Left cardiac atrium (tissue), 4 donors: ENCODE measurements around the gene SYT5. TPM values are rescaled to one million over a fixed set of nuclear protein-coding genes. Genes with fewer than 3 reads are reported as not detected.
"Not testable (repeated sequence)": the region's sequence is repeated elsewhere in the genome, so short reads cannot be mapped to it uniquely, and the experiment has no call there.

Source experiments
- ATAC-seq, 2 donors: fragments of 200-7000 bp; cut with Tn5 transposase; one replicate each; pipeline ENCODE4 v1.9.1; 2020; ENCODE audit warnings: mild to moderate bottlenecking in 2 of 2, moderate library complexity in 2 of 2
- DNase-seq: peaks from one replicate; pipeline ENCODE4 v3.0.0-alpha.2; 2020
- intact Hi-C, 2 donors: fragments of 100-400 bp; cut with DNase I; formaldehyde crosslinking; loops; one replicate each; pipeline versions ENCODE4 v1.14.1 to v1.15.1; 2022 to 2023
- long read RNA-seq: library from polyadenylated mRNA; unstranded; transcript quantifications from one replicate; pipeline ENCODE4 v2.0.0, GENCODE V29; 2021
- total RNA-seq, 2 donors: library from RNA; stranded (reverse); fragmentation: NEBNext Ultra II Directional; extraction: Animal tissue kit (Norgen Biotek cat#: 25700); gene quantifications; one replicate each; pipeline ENCODE4 v1.2.1, GENCODE V29; 2021
- donor health status: DM: no; HTN: yes; CAD: no.
- donor health status: DM: no; HTN: yes; CAD: no; lungs with severe emphysema.
- donor health status: DM: yes; HTN: yes; CAD: no.
- donor health status: Dilated cardiomyopathy.

The SYT5 gene
- total RNA-seq: not detected
- long read RNA-seq: 0 reads

DNA sequence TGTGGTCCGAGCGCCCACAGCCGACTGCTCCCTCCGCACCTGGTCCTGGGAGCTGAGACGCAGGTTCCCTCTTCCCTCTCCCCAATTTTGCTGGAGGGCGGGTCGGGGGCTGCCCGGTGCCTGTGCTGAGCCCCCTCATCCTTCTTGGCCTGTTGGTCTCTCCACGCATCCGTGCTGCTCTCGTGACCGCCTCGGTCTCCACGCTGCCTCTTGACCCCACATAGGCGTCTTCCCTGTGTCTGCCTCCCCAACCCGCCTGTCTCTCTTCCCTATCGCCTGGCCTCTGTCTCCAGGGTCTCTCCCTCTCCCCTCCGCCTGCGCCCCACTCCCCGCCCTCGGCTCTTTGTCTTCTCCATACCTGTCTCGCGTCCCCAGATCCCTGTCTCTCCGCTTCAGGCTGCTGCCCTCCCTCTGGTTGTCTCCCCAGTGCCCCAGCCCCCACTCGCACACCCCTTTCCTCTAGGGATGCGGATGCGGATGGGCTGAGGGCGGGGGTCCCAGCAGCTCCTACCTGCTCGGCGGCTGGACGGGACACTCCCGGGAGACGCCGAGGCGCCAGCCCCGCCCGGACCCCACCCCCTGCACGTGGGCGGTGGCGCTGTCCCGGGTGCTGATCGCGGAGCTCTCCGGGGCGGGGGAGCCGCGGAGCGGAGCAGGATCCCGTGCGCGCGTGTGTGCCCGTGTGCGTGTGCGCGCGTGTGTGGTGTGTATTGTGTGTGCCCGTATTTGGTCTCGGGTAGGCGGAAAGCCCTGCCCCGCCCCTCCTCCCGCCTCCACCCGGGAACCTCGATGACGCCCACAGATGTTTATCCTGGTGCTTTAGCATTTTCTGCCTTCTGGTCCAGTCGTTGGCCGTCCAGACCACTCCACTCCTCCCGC is at the start of gene SYT5:
Gene SYT5 (minus strand): TSS at position 684 of the 879 bp plus-strand sequence. CDS start 1,248 bp downstream, outside the sequence.
- intact Hi-C loops: no loop called here
- ATAC-seq (peak; percentile 87 to 89), DNase-seq (no peak)

DNA sequence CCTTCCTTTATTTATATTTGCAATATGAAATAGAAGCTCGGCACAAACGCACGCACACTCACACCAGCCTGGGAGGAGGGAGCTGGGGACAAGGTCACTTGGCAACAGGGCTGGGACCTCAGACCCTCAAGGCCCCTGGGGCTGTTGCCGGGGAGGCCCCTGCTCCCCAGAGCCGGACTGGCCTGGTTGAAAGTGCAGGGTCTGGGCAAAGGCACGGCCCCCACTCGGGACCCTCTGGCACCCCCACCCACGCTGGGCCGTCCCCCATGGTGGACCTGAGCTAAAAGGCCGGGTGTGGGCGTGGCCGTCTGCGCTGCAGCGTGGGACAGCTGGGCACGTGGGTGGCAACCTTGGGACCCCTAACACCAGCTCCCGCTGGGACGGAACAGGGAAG is 49.7 kb upstream of the SYT5 start:
- ATAC-seq (no peak), DNase-seq (no peak)
- intact Hi-C loops: no loop called here

- ATAC-seq (no peak), DNase-seq (no peak)
- intact Hi-C loops: no loop called here
These were observed 49.2 kb upstream of the SYT5 start for GRCh38 chr19:55229145-55229788.

DNA sequence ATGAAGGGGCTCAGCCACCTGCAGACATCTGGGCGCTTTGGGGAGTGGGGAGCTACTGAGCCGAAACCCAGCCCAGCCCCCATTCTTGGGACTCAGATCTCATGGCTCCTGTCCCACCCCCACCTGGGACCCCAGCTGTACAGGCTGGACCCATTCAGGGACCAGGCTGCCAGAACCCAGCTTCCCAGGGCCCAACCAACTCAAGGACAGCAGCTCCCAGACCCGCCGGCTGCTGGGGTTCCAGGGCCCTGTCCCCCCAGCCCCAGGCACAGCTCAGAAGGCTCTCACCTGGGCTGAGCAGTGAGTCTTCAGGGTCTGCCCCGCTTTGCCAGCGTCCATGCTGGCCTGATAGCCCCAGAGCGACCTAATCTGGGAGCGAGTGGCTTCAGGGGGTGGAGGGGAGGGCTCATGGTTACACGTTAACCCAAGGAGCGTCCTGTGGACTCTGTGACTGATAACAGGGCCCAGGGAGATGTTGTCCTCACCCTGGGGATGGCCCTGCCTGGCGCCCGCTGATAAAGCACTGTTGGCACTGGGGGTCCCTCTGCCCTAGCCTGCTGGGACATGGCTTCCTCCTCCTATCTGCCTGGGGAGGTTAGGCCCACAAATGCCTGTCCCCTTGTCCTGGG is 48.4 kb upstream of the SYT5 start, which contains the start of gene TMEM86B:
Gene TMEM86B (minus strand): TSS at position 361 of the 629 bp plus-strand sequence. CDS start 22 bp downstream, at position 339.
- intact Hi-C loops: no loop called here
- ATAC-seq (peak; percentile 2 to 4), DNase-seq (no peak)

GRCh38 chr19:55228015-55228391 is 47.9 kb upstream of the SYT5 start:
- peak; percentile 55 to 80 for ATAC-seq
- no peak for DNase-seq
- intact Hi-C loops: no loop called here

- ATAC-seq (peak; percentile 1 to 3), DNase-seq (no peak)
- intact Hi-C loops: no loop called here
These were observed 47.3 kb upstream of the SYT5 start for GRCh38 chr19:55227241-55228014.

DNA sequence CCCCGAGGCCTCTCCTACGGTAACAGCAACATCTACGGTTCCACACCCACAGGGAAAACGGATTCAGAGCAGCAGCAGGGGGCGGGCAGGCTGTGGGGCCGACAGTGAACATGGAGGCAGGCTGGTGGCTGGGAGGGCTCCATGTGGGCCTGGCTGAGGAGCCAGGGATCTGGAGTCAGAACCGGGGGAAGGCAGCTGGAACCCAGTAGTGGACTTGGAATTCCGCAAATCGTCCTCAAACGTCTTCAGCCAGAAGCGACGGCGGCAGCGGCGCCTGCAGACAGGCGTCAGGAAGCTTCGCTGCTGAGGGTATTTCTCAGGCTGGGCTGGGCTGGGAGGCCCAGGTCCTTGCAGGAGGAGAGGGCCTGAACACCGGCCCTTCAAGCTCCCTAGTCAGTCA is 46.7 kb upstream of the SYT5 start:
- ATAC-seq (no peak), DNase-seq (no peak)
- intact Hi-C loops: no loop called here

DNA sequence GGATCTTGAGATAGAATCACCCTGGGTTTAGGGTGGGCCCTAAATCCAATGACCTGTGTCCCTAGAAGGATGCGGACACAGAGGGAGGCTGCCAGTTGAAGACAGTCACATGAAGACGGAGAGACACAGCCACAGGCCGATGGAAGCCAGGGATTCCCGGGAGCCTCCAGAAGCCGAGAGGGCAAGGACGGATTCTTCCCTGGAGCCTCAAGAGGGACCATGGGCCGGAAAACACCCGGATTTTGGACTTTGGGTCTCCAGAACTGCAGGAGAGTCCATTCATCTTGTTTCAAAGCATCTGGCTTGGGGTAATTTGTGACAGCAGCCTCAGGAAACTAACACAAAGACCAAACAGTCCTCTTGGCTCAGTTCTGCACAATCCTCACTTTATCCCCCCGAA is 46.2 kb upstream of the SYT5 start:
- DNase-seq (no peak), ATAC-seq (no peak)
- intact Hi-C loops: no loop called here

GRCh38 chr19:55225415-55225958 is 45.4 kb upstream of the SYT5 start:
- ATAC-seq (no peak), DNase-seq (no peak)
- intact Hi-C loops: no loop called here

DNA sequence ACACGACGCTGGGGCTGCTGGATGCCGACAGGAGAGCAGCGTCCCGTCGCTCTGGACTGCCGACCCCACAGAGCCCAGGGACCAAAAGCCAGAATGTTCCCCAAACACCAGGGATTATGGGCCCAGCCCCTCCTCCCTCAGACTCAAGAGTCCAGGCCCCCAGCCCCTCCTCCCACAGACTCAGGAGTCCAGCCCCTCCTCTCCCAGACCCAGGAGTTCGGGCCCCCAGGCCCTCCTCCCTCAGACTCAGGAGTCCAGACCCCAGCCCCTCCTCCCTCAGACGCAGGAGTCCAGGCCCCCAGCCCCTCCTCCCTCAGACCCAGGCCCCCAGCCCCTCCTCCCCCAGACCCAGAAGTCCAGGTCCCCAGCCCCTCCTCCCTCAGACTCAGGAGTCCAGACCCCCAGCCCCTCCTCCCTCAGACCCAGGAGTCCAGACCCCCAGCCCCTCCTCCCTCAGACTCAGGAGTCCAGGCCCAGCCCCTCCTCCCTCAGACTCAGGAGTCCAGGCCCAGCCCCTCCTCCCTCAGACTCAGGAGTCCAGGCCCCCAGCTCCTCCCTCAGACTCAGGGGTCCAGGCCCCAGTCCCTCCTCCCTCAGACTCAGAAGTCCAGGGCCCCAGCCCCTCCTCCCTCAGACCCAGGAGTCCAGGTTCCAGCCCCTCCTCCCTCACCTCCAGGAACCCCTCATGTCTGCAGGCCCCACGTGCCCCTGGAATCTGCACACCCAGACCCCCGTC is 44.8 kb upstream of the SYT5 start:
- DNase-seq, ATAC-seq: not testable (repeated sequence)

DNA sequence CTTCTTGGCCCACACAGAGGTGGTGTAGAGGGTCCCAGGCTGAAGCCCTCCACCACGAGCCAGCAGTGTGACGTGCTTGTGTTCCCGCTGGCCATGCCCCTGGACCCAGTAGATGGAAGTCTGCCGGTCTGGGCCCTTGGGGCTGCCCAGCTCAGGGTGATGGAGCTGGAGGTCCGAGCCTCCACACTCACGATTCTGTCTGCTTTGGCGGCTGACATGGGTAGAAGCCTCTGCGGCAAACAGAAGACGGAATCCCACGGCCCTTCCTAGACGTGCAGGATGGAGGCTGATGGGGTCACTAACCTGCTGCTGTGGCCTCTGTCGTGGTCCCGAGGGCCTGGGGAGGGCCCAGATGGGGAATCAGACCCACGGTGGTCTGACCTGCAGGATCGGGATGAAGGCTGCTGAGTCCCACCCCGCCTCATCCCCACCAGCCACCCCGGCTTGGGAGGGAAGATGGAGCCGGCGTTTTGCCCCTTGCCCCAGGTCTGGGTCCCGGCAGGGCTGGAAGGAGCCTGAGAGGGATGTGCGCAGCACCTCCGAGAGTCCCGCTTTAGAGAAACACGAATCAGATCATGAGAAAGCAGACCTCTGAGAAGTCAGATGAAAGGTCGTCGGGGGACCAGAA is 44.1 kb upstream of the SYT5 start:
- ATAC-seq (no peak), DNase-seq (no peak)
- intact Hi-C loops: no loop called here

More for the DNA sequence above, 44.8 kb upstream of the SYT5 start:
- intact Hi-C loops: not testable (repeated sequence)

- intact Hi-C loops: no loop called here
- no peak for DNase-seq
- no peak for ATAC-seq
These were observed 43.4 kb upstream of the SYT5 start for GRCh38 chr19:55223291-55224037.

- ATAC-seq (no peak), DNase-seq (no peak)
- intact Hi-C loops: no loop called here
These were observed 40.4 kb upstream of the SYT5 start for GRCh38 chr19:55220525-55220924.

- ATAC-seq: peak; percentile 81 to 95
- DNase-seq: peak; percentile 86
These were observed 36.5 kb upstream of the SYT5 start for GRCh38 chr19:55216461-55217198.

DNA sequence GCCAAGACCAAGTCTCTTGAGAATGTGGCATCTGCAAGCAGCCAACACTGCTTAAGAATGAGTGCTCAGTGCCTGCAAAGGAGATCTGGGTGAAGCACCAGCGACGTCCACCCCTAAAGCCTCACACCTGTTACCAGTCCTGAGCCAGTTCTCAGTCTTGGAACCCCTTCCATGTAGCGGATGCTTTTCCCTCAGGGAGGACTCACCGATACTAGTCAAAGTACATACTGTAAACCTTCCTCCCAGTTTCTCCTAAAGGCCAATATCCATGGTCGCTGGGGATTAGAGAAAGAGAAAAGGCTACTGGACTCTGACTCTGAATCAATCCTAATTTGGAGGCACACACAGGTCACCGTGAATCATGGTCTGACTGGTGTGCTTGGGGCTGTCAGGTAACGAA is 33.5 kb upstream of the SYT5 start:
- intact Hi-C loops: loop anchor here in 1 of 2 donors (10.0 kb wide), 1 partner anchor 51 kb away; no protein-coding TSS in a partner anchor
- ATAC-seq: no peak

More at GRCh38 chr19:55216461-55217198, 36.5 kb upstream of the SYT5 start:
- intact Hi-C loops: loop anchor here in 1 of 2 donors (10.0 kb wide), 1 partner anchor 48 kb away; no protein-coding TSS in a partner anchor

GRCh38 chr19:55212447-55212846 is 32.4 kb upstream of the SYT5 start:
- intact Hi-C loops: loop anchor here in 1 of 2 donors (10.0 kb wide), 1 partner anchor 52 kb away; no protein-coding TSS in a partner anchor
- ATAC-seq (no peak), DNase-seq (no peak)

More for the DNA sequence above, 33.5 kb upstream of the SYT5 start:
- no peak for DNase-seq
